SH-SY5Y (cell line): ENCODE measurements around the gene FOXP1.

Source experiments
- GATA2 ChIP-seq: IDR thresholded peaks from 2 replicates; pipeline ENCODE4 v1.6.1; 2011; ENCODE audit warnings: mild to moderate bottlenecking, low read depth, low read length
- GATA3 ChIP-seq: IDR thresholded peaks from 2 replicates; pipeline ENCODE4 v1.6.1; 2011; ENCODE audit warnings: low read depth, mild to moderate bottlenecking, low read length, moderate library complexity

FOXP1 gene

DNA sequence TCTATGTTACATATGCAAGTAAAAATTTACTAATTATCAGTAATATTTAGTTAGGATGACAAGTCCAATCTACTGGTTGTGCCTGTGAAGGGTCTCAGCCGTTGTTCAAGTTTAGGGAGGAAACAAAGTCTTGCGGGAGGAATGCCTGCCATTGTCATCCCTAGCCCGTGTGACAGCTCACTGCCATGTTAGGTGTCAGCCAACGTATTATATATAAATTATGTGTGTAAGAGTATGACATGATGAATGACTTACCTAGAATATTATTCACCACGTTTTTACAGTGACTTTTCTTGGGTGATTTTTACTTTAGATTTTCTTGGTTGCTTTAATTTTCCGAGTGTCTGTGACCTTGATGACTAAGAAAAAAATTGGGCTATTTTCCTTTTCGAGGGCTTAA, 656.7 kb downstream of the FOXP1 start:
- no peak for TF ChIP-seq GATA2
- no peak for TF ChIP-seq GATA3

DNA sequence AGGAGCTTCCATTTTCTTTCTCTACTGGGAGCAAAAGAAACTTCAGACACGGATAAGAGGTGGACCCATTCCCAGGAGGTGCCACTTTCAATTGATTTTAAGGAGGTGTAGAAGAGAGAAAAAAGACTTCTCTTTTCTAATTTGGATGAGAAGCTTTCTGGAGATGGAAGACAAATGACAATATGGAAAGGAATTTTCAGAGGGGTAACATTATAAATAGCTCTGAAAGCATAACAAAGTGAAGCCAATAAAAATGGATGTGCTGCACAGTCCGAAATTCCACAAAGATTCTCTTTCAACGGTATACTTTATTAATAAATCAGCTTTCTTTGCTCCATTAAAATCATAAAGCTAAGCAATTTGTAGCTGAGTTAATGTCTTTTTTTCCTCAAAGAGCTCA, 663.9 kb downstream of the FOXP1 start:
- TF ChIP-seq GATA2 (no peak), GATA3 (no peak)

DNA sequence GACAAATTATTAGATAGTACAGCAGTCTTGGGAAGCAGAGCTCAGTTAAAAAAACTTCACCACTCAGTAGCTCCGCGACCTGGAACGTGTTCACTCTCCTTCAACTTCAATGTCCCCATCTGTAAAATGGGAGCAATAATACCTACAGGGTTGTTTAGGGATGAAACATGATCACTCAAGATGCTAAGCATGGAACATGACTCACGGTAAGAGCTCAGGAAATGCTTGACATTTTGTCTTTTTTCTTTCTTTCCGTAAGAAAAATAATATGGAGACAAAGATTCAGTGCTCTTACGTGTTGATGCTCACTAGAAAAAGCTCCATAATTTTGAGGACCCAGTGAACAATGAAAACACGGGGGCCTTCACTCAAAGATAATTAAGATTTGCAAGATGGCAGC, 664.4 kb downstream of the FOXP1 start:
- TF ChIP-seq GATA3, result no peak
- no peak for TF ChIP-seq GATA2

DNA sequence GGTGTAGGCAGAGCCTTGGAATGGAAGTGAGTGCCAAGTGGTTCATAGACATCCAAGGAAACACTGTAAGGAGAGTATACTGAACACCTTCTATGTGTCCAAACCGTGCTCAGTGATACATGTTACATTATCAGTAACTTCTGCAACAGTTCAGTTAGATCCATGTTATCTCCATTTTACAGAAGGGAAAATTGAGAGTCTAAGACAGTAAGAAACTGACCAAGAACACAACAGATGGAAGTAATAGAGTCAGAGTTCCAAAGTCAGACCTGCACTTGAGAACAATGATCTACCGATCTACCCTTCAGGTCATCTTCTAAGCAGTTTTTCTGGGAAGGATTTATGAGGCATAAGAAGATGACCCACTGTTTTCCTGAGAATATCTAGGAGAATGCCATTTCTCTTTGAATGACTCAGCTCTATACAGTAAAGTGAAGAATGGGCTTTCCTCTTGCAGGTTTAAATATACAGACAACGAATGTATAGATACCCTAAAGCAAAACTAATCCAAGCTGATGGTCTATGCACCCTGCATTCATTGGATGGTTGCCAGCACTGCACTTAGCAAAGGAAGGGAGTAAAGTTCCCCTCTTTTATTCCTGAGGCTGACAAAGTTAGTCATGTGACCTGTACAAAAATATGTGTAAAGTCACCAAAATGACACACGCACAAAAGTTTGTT, 667.0 kb downstream of the FOXP1 start:
- TF ChIP-seq GATA2, result no peak

DNA sequence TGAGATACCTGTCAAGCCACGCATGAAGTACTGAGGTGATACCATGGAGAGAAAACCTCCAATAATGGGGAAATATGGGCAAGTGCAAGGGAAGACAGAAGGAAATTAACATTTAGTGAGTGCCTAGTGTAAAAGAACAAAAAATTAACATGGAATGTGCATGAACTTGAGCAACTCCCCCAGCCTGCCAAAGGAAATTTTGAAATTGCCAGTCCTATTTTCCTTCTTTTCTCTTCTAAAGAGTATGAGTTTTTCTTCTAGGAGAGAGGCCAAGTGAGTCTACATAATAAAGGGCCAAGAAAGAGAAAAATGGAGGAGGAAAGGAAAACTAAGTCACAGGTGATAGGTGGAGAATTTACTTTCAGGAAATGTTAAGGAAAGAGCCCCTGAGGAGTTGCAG, 668.7 kb downstream of the FOXP1 start:
- TF ChIP-seq GATA2 (no peak), GATA3 (no peak)

DNA sequence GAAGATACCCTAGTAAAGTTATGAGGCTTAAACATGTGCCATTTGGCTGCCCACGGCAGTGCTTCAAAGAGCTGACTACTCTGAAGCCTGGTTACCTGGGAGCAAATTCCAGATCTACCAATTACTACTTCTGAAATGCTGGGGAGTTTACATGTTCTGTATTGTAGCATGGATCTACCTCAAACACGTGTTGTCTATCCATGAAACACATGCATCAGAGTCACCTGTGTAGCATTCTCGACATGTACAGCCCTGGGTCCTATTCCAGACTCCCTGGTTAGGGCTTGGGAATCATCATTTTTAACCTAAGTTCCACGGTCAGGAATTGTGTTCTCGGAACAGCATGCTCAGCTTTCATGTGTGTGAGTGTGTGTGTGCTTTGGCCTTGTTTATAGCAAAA, 671.8 kb downstream of the FOXP1 start:
- TF ChIP-seq GATA2 (no peak), GATA3 (no peak)

DNA sequence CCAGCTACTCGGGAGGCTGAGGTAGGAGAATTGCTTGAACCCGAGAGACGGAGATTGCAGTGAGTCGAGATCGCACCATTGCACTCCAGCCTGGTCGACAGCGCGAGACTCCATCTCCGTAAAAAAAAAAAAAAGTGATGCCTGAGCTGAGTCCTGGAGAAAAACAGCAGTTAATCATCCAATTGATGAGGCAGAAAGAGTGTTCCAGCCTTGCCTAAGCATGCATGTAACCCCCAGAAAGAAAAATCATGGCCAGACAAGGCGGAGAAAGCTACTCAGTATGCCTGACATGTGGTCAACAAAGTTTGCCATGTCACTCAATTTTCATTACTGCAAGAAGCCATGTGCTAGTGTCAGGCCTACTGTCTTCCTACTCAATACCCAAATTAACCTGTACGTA, 678.0 kb downstream of the FOXP1 start:
- TF ChIP-seq GATA3, result no peak
- no peak for TF ChIP-seq GATA2
